Measurements from ENCODE around the gene SRSF12.
"Not testable (repeated sequence)": the region's sequence is repeated elsewhere in the genome, so short reads cannot be mapped to it uniquely, and the experiment has no call there.

The SRSF12 gene

DNA sequence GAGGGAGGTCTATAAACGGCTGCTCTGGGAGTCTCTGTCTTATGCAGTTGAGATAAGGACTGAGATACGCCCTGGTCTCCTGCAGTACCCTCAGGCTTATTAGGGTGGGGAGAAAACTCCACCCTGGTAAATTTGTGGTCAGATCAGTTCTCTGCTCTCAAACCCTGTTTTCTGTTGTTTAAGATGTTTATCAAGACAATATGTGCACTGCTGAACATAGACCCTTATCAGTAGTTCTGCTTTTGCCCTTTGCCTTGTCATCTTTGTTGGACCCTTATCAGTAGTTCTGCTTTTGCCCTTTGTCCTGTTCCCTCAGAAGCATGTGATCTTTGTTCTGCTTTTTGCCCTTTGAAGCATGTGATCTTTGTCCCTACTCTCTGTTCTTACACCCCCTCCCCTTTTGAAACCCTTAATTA, 10.4 kb upstream of the SRSF12 start:
- not testable (repeated sequence) for DNase-seq (ENCODE audit: low spot score)

DNA sequence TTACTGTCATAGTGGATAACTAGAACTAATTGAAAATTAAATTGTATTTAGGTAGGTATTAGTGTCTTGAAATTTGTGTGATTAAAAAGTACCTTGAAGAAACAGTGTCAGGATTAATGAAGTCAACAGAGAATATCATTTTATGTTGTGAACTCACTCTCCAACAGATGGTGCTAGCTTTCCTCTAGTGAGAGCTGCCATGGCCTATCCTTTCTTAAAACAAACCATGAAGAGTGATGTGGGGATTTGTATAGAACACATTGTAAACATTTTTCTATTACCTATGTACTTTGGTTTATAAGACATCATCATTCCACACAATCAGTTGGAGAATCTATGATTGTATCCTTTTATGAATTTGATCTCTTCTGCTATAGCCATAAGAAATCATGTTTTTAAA, 4.8 kb upstream of the SRSF12 start:
- DNase-seq (ENCODE audit: low spot score), result no peak

DNA sequence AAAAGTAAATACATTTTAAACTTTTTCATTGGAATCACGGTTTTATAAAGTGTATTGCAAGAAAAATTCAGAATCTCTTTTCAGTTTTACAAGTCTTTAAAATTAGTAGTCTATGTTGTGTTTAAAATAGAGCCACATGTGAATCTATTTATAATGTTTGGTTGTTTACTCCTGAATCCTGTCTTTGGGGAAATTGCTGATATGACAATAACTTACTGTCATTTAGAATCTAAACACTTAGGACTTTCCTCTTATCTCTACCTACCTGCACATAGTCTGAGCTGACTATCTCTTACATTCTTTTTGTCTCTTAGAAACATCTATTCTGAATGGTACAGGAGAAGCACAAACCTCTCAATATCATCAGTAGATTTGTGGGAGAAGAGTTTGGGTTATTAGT, 4.1 kb upstream of the SRSF12 start:
- DNase-seq (ENCODE audit: low spot score), result no peak

DNA sequence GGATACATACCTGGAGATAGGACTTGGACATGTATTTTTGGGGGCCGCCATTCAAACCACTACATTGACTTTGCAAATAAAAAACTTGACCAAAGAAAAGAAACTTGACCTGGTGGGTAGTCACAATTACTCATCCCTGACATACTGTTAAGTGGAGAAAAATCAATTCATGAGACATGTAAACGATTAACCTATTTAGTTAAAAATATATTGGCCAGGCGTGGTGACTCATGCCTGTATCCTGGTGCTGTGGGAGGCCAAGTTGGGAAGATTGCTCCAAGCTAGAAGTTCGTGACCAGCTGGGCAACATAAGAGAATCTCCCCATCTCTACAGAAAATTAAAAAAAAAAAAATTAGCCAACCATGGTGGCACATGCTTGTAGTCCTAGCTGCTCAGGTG, 2.5 kb upstream of the SRSF12 start:
- no peak for DNase-seq (ENCODE audit: low spot score)

DNA sequence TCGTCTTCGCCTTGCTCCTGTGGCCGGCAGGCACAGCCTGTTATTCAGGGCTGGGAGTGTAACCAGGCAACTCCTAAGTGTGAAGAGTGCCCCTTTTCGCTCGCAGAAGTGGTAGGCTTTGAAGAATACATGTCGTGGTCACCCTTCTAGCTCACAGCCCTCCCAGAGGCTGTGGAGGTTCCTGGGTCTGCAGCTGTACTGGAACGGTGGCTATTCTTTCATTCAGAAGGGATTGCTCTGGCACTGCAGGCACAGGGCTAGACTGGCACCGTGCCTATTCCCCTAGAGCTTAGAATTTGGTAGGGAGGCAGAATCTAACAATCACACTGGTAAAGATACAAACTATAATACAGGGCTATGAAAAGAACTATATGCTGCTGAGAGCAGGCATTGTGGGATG, 1.1 kb upstream of the SRSF12 start:
- DNase-seq (ENCODE audit: low spot score), result no peak

DNA sequence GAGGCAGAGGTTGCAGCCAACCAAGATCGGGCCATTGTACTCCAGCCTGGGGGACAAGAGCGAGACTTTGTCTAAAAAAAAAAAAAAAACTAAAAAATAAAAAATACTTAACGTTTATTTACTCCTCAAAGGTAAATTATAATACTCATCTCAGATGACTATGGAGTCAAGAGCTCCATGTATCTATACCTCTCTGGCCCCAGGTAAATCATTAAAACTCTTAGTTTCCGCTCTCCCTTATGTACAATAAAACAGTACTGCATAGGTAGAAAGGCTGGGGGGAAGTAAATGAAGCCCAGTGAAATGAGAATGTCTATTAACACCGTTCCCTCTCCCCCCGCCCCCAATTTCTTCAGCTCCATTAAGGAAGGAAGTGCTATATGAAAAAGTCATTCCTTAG, 1.2 kb downstream of the SRSF12 start:
- no peak for DNase-seq (ENCODE audit: low spot score)

DNA sequence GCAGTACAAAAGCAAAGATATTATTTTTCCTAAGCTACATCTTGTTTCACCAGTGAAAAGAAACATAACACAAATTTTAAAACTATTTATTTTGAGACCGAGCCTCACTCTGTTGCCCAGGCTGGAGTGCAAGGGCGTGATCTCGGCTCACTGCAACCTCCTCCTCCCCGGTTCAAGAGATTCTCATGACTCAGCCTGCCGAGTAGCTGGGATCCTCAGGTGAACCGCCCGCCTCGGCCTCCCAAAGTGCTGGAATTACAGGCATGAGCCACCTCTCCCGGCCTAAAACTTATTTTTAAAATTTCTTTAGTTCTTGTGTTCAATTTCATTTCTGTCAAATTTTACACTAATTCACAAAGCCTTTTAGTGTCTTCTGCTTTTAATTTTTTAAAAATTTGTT, 5.9 kb downstream of the SRSF12 start:
- no peak for DNase-seq (ENCODE audit: low spot score)

DNA sequence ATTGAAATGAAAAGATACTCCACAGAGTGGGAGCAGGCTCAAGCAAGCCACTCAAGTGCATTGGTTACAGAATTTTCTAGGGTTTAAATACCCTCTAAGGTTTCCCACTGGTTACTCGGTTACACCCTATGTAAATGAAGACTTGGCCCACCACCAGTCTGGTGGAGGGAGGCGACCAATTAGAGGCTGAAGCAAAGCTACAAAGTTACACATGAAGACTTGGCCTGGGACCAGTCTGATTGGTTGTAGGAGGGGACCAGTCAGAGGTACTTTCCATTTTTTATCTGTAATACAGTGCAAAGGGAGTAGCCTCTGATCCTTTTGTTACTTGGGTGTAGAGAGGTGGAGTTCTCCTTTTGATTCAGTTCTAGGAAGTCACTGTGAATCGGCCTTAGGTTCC, 7.6 kb downstream of the SRSF12 start:
- DNase-seq (ENCODE audit: low spot score), result no peak

DNA sequence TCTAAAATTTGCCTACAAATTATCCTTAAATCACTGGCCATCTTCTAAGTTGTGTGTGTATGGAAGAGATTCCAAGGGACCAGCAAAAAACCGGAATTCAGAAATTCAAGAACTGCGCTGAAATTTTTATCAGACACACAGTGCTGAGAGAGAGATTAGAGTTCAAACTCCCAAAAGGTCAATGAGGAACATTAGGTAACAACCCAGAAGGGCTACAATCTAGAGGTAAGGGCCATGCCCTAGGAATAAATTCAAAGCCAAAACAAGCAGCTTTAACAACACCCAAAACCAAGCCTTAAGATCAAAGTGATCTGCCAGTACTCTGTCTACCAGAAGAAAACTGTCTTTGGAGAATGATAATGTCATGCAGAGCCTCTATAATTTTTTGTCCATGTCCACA, 17.8 kb downstream of the SRSF12 start:
- DNase-seq (ENCODE audit: low spot score), result no peak

DNA sequence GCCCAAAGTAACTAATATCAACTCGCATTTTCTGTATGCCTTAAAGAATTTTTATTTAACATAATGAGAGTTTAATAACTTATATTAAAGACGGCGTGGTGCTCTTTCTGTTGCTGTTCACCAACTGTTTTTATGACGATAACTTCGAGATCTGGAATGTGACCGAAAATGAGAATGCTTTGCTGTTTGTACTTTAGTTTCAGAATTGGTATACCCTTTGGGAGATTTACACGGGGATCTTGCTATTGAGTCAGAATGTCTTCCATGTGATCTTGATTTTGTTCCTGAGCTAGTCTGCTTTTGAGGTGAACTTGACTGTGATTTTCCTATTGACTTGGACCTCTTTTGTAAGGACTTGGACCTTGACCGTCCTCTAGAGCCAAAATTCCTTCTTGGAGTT, 19.4 kb downstream of the SRSF12 start:
- DNase-seq (ENCODE audit: low spot score), result no peak

DNA sequence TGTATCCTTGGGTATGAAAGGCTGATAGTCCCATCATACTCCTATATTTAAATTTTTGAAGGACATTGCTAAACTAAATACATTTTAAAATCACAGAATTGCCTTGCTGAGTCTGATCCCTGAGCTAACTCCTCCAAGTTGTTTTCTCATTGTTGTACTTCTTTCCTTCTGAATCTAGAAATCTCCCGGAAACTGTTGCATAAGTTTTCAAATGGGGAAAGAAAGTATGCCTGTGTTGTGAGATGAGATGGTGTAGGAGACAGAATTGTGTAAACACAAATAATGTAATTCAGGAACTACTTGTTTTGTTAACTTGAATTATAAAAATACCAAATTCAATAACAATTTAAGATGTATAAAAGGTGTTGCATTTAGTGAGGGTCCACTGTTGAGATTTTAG, 30.0 kb downstream of the SRSF12 start:
- no peak for DNase-seq (ENCODE audit: low spot score)

DNA sequence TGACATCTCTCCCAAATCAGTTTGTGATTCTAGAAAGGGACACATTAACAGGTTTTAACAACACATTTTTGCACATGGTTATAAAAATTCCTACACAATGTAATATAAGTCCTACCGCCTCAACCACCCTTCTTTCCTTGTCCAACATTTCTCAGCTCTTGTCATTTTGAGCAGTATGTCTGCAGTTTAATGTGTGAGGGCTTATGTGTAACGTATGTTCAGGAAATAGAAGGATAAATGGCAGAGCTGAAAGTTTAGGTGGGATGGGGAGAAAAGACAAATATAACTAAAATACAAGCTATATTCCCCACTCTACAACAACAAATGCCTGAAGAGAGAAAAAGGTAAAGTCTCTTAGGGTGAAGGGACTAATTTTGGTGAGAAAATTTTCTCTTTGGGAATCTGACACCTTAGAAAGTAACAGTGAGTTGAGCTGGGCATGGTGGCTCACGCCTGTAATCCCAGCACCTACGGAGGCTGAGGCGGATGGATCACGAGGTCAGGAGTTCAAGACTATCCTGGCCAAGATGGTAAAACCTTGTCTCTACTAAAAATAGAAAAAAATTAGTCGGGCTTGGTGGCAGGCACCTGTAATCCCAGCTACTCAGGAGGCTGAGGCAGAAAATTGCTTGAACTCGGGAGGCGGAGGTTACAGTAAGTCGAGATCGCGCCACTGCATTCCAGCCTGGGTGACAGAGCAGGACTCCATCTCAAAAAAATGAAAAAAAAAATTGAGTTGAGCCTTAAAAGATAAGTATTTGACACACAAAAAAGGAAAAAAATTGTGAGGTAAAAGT, 32.3 kb downstream of the SRSF12 start:
- no peak for DNase-seq (ENCODE audit: low spot score)

DNA sequence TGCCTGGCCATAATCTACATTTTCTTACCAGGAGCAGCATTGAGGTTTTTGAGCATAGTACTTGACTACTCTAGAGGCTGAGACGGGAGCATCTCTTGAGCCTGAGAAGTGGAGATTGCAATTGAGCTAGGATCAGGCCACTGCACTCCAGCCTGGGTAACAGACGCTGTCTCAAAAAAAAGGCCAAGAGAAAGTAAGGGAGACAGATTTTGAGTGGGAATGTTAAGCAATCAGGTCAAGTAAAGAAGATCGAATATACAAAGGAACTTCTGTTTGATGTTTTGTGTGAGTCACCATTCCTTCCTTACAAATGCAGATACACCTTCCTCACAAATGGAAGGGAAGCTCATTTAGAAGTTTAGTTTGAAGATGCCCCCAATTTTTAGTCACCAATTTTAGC, 32.9 kb downstream of the SRSF12 start:
- no peak for DNase-seq (ENCODE audit: low spot score)

DNA sequence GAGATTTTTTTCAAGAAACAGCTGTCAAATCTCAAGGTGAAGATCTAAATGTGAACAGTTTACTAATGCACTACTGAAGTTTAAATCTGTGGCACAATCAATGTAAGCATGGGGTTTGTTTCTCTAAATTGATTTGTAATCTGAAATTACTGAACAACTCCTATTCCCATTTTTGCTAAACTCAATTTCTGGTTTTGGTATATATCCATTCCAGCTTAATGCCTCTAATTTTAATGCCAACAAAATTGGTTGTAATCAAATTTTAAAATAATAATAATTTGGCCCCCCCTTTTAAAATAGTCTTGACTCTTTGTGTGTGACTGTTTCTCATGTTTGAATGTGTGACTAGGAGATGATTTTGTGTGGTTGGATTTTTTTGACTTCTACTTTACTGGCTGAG, 33.3 kb downstream of the SRSF12 start:
- no peak for DNase-seq (ENCODE audit: low spot score)

DNA sequence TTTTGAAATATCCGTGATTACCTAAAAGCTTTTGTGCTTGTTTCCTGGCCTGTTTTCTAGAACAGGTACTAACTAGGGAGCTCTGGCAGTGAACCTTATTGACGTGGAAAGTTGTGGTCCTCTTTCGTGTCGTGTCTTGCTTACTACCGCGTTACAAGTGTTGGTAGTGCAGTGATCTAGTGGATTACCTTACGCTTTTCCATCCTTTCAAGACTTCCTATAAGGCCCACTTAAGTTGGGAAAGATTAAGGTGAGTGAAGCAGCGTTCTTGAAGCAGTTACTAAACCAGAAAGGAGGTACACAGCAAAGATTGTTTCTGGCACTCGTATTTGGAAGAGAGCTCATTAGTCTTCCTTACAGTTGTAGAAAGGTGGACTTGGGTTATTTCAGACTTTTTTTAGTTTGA, 35.4 kb downstream of the SRSF12 start:
- DNase-seq (ENCODE audit: low spot score), result no peak

DNA sequence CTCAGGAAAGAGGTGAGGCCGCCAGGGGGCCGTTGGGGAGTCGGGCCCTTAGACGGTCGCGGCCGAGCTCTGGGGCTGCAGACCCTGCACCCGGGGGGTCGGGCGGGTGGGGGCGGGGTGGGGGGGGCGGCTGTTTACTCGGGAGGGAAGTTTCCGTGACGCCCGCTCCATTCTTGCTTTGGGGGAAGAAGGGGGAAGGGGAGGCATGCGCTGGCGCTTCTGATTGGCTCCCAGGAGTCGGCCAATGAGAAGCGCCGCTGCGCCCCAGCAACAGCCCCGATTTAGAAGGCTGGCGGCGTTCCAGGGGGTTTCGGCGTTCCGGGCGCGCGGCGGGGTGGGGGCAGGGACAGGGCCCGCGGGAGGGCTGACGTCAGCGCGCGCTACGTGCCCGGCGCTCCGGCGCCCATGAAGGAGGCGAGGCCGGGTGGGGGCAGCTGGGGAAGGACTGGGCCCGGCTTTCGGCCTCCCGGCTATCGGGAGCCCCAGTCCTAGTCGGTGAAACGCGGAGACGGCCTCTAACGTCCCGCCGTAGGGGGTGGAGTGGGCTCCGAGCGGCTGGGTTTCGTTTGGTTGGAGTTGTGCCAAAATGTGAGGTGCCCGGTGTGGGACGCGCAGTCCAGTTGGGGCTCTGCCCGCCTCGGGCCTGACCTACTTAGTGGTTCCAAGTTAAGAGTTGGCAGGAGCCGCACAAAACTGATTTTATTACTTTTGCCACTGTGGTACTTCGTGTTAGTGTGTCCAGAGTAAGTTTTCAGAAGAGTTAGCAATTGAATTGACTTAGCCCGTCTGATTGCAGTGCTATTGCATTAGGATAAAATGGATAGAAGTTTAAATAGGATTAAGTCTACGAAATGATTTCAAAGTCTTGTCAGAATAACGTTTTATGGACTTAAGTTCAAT, 36.2 kb downstream of the SRSF12 start:
- DNase-seq (ENCODE audit: low spot score), result peak; percentile 82

DNA sequence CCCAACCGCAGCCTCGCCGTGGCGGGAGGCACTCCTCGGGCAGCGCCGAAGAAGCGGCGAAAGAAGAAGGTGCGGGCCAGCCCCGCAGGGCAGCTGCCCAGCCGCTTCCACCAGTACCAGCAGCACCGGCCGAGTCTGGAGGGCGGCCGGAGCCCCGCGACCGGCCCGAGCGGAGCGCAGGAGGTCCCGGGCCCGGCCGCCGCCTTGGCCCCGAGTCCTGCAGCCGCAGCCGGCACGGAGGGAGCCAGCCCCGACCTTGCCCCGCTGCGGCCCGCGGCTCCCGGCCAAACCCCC, 36.8 kb downstream of the SRSF12 start:
- DNase-seq (ENCODE audit: low spot score), result no peak

DNA sequence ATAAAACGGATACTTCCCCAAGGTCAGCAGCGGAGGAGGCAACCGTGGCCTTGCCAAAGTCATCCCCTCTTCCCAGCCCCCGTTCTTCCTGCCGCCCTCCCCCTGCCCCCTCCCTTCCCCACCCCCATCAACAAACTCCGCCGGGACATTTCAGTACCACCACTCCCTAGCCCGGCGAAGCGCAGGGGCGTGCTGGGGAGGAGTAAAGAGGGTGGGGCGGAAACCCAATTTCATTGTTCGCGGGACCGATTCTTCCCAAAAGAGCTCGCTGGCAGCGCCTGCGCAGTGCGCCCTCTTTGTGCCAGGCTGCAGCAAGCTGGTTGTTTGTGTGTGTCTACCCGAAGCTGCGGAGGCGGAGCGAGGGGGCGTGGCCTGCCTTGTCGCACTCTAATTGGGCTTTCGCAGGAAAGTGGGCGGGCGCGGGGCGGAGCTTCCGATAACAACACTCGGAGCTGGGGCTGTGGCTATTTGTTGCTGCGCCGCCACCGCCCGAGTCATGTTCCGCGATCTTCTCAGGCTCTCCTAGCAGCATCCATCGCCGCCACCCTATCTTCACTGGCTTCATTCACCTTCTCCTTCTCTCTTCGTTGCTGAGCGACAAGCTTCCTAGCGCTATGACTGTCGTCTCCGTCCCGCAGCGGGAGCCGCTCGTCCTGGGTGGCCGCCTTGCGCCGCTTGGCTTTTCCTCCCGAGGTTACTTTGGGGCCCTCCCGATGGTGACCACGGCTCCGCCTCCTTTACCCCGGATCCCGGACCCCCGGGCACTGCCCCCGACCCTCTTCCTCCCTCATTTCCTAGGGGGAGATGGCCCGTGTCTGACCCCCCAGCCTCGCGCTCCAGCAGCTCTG, 37.4 kb downstream of the SRSF12 start, which contains the start of gene PNRC1:
Gene PNRC1, plus strand, starts transcription at position 471 of the 848 bp plus-strand sequence. Its CDS starts 144 bp downstream, at position 615.
- DNase-seq (ENCODE audit: low spot score), result peak; percentile 86

DNA sequence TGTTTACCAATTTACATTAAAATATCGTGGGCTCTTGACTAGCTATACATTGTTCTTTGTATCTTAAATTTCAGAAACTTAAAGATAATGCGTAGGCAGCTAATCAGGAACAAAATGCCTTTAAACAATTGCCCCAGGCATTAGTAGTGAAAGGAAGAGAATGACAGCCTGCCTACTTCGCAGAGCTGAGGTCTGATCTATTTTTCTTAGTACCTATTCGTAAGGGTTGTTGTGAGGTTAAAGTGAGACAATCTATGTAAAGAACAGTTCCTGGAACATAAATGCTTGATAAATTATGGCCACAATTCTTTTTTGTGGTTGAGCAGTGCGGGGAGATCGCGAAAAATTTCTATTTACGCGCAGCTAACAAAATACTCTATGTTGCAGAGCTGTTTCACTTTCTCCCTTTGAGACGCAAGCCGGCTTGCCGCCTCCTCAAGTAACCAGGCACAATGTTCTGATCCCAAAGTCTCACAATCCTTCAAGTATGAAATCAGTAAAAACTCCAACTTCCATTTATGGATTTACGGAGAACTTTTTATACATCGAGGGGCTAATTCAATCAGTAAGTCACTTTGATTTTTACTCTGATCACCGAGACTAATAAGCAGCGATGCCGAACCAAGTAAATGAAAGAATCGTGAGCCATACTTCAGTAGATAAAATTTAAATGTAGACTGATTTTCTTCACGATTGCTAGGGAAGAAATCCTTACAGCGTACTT, 38.2 kb downstream of the SRSF12 start:
- DNase-seq (ENCODE audit: low spot score), result no peak

DNA sequence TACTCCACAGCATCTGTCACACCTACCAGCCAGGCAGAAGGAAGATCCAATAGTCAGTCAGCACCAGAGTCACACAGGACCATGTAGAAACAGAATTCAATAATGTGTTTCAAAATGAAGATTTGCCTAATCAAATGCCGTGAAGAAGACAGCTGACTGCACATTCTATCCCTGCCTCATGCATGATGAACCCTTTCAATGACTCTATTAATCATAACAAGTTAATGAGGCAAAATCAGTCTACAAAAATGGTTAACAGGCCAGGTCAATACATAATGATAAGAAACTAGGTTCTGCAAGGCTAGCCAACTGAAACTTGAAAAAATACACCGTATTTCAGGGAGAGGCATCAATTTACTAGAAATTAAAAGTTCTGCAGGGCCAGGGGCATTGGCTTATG, 44.0 kb downstream of the SRSF12 start:
- DNase-seq (ENCODE audit: low spot score), result no peak

DNA sequence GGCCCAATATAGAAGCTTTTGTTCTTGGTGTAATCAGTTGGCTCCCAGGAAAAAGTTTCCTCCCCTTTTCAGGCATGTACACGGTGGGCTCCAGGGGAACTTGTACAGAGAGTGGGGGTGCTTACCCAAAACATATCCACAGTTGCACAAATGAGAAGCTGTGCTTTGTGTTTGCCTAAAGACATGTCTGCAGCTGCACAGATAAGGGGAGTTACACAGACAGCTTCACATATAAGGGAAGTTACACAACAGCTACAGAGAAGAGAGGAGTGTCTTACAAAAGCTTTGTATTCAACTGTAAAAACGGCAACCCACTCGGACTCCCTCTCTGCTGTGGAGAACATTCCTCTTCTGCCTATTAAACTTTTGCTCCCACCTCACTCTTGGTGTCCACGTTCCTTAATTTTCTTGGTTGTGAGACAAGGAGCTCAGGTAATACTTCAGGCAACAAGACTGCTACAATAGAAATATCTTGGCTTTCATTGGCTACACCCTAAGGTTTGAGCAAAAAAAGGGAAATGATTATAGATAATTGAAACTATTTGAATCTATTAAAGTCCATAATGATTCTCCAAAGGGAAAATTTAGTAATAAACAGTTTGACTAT, 44.8 kb downstream of the SRSF12 start:
- no peak for DNase-seq (ENCODE audit: low spot score)

All from HuH-7.5 (cell line).